NCI-H1436 (cell line): ENCODE data around the gene CCT4.
"Not testable (repeated sequence)": the region's sequence is repeated elsewhere in the genome, so short reads cannot be mapped to it uniquely, and the experiment has no call there.

Experiments used
- DNase-seq: peaks from one replicate; lab custom pipeline; 2025; lab: John Stamatoyannopoulos, UW

CCT4 gene

GRCh38 chr2:61878761-61879160 is 9.7 kb downstream of the CCT4 start:
- no peak for DNase-seq

DNA sequence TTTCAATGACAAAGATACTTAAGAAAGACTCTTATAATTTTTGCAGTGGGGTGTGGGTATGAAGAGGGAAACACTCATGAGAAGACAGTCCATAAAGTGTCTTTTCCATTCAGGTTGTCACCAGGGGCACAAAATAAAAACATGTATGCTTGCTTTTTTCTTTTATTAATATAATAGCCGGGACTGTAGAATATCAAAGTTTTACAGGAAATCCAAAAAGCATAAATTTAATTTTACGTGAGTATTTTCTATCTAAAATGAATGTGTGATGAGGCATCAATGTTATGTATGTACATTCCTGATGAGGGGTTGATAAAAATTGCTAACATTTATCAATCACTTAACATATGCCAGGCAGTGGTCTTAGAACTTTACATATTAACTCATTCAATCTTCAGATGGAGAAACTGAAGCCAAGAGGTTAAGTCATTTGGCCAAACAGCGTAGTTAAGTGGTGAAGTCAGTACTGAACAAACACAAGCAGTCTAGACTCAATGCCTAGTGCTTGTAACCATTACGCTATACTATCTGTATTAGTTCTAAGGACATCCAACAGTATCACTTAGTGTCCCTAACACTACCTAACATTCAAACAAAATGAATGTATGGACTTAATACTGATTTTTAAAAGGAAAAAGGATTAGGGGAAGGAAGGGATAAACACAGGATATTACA is 10.7 kb downstream of the CCT4 start:
- DNase-seq = no peak

GRCh38 chr2:61876400-61876799 is 12.1 kb downstream of the CCT4 start:
- no peak for DNase-seq

GRCh38 chr2:61866482-61867089 is 21.9 kb downstream of the CCT4 start:
- not testable (repeated sequence) for DNase-seq

DNA sequence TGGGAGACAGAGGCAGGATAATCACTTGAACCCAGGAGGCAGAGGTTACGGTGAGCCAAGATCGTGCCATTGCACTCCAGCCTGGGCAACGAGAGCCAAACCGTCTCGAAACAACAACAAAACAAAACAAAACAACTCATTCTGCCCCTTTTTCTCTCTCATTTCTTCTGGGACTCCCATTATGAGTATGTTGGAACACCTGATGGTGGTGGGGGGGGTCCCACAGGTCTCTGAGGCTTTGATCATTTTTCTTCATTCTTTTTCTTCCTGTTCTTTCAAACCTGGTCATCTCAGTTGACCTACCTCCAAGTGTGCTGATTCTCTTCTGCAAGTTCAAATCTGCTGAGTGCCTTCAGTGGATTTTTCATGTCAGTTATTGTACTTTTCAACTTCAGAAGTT is 26.4 kb downstream of the CCT4 start:
- no peak for DNase-seq

DNA sequence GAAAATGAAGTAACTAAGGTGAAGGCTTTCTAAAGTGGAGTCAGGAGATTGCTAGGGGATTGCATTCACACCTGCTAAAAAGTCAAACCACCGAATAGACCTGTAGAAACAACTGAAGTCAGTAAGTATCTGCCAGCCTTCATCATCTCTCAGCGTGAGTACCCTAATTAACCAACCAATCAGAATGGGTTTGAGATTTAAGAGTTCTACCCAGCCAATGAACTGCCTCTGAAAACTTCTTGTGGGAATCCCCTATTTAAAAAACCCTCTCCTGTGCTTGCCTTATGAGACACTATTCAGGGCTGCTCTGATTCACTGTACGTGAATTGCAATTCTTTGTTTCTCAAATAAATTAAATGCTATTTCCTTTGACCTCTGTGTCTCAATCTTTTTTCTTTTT is 31.2 kb downstream of the CCT4 start:
- no peak for DNase-seq

GRCh38 chr2:61855318-61855613 is 33.2 kb downstream of the CCT4 start:
- no peak for DNase-seq

DNA sequence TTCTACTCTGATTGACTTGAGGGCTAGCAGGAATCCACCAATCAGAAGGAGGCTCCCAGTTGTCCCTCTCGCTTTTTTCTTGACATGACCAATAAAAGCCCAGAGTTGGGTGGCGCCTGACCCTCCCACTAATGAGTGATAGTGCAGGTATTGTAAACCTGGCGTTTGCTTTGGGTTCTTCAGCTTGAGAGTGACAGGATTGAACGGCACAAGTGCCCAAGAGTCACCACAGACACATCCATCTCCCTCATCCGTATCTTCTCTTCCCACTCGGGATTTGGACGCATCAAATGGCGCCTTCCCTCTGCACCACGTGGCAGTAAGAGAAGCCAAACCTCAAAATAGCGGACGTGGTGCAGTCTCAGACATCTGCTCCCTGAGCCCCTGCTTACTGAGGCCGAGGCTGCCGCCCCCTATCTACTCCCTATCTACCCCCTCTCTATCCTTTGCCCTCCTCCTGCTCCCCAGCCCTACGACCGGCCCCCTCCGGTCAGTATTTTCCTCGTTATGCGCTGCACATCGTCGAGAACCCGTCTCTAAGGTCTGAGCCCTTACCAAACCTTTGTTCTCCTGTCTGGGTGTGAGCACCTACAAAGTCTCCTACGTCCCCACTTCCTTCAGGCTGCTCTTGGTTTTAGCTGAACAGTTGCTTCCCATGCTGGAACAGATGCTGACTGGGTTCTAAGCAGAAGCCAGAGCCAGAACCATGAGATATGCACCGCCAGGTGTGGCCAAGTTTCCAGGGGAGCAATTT is 33.7 kb downstream of the CCT4 start:
- peak; percentile 96 for DNase-seq

- peak; percentile 78 for DNase-seq
These were observed 34.5 kb downstream of the CCT4 start, which contains the start of gene FAM161A for GRCh38 chr2:61853847-61854563. Gene FAM161A, minus strand, starts transcription at chr2:61854060. Its CDS starts 19 bp downstream, at chr2:61854041.

DNA sequence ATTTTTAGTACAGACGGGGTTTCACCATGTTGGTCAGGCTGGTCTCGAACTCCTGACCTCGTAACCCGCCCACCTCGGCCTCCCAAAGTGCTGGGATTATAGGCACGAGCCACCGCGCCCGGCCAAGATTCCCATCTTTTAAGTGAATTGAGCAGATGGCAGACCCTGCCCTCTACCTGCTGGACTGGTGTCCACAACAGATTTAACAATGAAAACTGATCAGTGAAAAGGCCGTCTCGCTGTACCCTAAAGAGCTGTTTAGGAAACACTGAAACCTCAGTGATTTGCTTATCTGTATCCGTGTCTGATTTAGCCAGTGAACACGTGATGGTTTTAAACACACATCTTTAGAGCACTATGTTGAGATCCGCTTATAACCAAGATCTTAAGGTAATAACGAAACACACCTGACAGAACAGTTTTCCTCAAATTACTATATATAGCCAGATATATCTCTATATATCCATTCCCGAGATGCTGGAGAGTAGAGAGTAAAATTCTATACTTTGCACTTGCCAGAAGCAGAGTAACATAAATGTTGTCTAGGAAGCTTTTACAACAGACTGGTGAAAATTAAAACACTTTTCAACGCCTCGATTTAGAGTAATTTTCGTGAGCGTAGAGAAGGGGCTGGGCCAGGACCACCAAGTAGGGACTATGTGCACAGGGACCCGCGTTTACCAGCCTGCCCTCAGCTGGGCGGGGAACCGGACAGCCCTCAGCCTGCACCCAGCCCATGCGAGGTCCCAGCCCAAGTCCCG is 35.2 kb downstream of the CCT4 start:
- DNase-seq = peak; percentile 39

DNA sequence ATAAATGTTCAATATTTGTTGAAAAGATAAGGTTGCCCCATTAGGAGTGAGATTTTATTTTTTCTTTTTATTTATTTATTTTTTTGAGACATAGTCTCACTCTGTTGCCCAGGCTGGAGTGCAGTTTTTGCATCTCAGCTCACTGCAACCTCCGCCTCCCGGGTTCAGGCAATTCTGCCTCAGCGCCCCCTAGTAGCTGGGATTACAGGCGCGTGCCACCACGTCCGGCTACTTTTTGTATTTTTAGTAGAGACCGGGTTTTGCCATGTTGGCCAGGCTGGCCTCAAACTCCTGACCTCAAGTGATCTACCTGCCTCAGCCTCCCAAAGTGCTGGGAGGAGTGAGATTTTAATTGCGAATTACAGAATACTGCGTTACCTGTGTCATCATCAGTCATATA is 37.2 kb downstream of the CCT4 start:
- DNase-seq = not testable (repeated sequence)

DNA sequence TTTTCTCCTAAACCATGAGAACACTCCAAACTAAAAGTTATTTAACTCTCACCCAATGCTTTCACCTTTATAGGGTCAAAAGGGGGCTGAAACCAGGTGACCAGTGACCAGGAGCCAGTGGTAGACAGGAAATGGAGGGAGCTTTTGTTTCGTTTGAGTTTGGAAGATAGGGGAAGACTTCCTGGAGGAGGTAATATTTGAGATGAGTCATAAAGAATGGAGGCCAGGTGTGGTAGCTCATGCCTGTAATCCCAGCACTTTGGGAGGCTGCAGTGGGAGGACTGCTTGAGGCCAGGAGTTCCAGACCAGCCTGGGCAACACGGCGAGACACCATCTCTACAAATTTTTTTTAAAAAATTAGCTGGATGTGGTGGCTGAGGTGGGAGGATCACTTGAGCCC is 43.1 kb downstream of the CCT4 start:
- DNase-seq = no peak

- DNase-seq = no peak
These were observed 47.2 kb downstream of the CCT4 start for GRCh38 chr2:61841286-61841685.

DNA sequence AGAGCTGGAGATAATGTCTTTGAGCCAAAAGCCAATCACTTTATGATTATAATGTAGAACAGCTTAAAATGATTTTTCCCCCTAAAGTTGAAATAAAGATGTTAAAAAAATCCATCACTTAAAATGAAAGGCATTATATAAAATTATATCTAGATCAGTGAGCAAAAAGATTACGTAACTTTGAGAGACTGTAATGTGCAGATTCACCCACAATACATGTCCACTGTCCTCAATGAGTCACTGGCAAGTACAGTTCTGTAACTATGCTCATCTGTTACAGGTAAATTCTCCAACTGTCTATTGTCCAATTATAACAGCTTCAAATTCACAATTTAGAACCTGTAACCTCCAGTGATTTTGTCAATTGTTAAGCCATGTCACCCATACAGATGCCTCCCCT is 53.6 kb downstream of the CCT4 start:
- DNase-seq = no peak

- DNase-seq = no peak
These were observed 54.5 kb downstream of the CCT4 start for GRCh38 chr2:61833971-61834370.

- DNase-seq = no peak
These were observed 56.1 kb downstream of the CCT4 start for GRCh38 chr2:61832183-61832841.

- DNase-seq = no peak
These were observed 66.2 kb downstream of the CCT4 start for GRCh38 chr2:61822255-61822654.
